HCT116 (cell line): Measurements from ENCODE around the gene CARD16. TPM values are rescaled to one million over a fixed set of nuclear protein-coding genes. Genes with fewer than 3 reads are reported as not detected.

ENCODE experiments used
- ATAC-seq: fragments of 200-7000 bp; cut with Tn5 transposase; 2 replicates; pipeline ENCODE4 v1.9.1; 2020; ENCODE audit warnings: mild to moderate bottlenecking, moderate library complexity
- BruUV-seq: library from RNA; stranded (reverse); fragments of 400-500 nt; replicated peaks from 2 replicates; lab custom pipeline; 2021; lab: Mats Ljungman, UMichigan
- CTCF ChIA-PET: fragments of 300-600 bp; sonication (Branson Sonifier 250); formaldehyde crosslinking; loops from one replicate; lab custom pipeline; 2021; ENCODE audit warnings: antibody characterized with exemption; lab: Charles Lee
- POLR2A ChIA-PET: fragments of 300-600, 350-600 bp; sonication (Branson Sonifier 250); formaldehyde crosslinking; loops from one replicate; lab custom pipeline; 2021; ENCODE audit warnings: antibody characterized with exemption; lab: Charles Lee
- RAD21 ChIA-PET, 2 experiments: fragments of 300-600 bp; sonication (Branson Sonifier 250); formaldehyde crosslinking; loops; one replicate each; lab custom pipeline; 2023; ENCODE audit warnings: low total read pairs in 2 of 2; ENCODE audit not compliant: uncharacterized antibody in 2 of 2, unreplicated experiment in 2 of 2, low non-redundant PET in 1 of 2; lab: Charles Lee
- DNase-seq: peaks from one replicate; pipeline ENCODE4 v3.0.0-alpha.2; 2010; ENCODE audit warnings: low read depth, low spot score
- H2AFZ ChIP-seq: fragments of 200-600 bp; shearing (Covaris generic), sonication (generic); 2 replicates; pipeline ENCODE4 v1.6.1; 2017; ENCODE audit warnings: low read depth, mixed run types, mixed read lengths, antibody characterized with exemption, low read length; ENCODE audit not compliant: poor library complexity, severe bottlenecking
- H3K27ac ChIP-seq: 2 replicates; pipeline ENCODE4 v1.5.1; 2012; ENCODE audit warnings: low read depth, low read length
- H3K27me3 ChIP-seq: fragments of 200-600 bp; sonication (generic); 2 replicates; pipeline ENCODE4 v1.6.1; 2016; ENCODE audit warnings: mixed run types, low read length, mixed read lengths; ENCODE audit not compliant: insufficient read depth
- H3K36me3 ChIP-seq, 2 experiments: fragments of 200-500 bp in 1 of 2; fragments of 200-600 bp in 1 of 2; sonication (Bioruptor generic) in 1 of 2; sonication (generic) in 1 of 2; 2 replicates each; pipeline versions ENCODE4 v1.5.1 to v1.6.1; 2014 to 2016; ENCODE audit warnings: low read length in 2 of 2, inconsistent platforms in 1 of 2, mixed read lengths in 1 of 2, mixed run types in 1 of 2; ENCODE audit not compliant: insufficient read depth in 2 of 2, control insufficient read depth in 1 of 2
- H3K4me1 ChIP-seq, 2 experiments: fragments of 200-600 bp in 1 of 2; sonication (generic) in 1 of 2; 2 replicates each; pipeline versions ENCODE4 v1.5.1 to v1.6.1; 2012 to 2017; ENCODE audit warnings: low read length in 2 of 2, inconsistent platforms in 1 of 2, mild to moderate bottlenecking in 1 of 2, mixed read lengths in 1 of 2, mixed run types in 1 of 2, moderate library complexity in 1 of 2; ENCODE audit not compliant: insufficient read depth in 2 of 2, control insufficient read depth in 1 of 2
- H3K4me2 ChIP-seq: fragments of 200-600 bp; sonication (generic); 2 replicates; pipeline ENCODE4 v1.6.1; 2017; ENCODE audit warnings: mixed run types, low read length, mixed read lengths
- H3K4me3 ChIP-seq, 2 experiments: fragments of 200-600 bp in 1 of 2; sonication (generic) in 1 of 2; replicated peaks in 1 of 2; 2 replicates each; pipeline ENCODE4 v1.5.1; 2011 to 2016; ENCODE audit warnings: low read length in 2 of 2, control low read depth in 1 of 2, low read depth in 1 of 2, mild to moderate bottlenecking in 1 of 2, mixed read lengths in 1 of 2, mixed run types in 1 of 2
- H3K79me2 ChIP-seq: fragments of 200-600 bp; sonication (generic); 2 replicates; pipeline ENCODE4 v1.6.1; 2017; ENCODE audit warnings: mild to moderate bottlenecking, mixed run types, low read length, moderate library complexity, mixed read lengths; ENCODE audit not compliant: insufficient read depth
- H3K9ac ChIP-seq: fragments of 200-600 bp; sonication (generic); 2 replicates; pipeline ENCODE4 v1.6.1; 2016; ENCODE audit warnings: low read length, mixed read lengths
- H3K9me2 ChIP-seq: fragments of 200-600 bp; sonication (generic), shearing (Covaris generic); 2 replicates; pipeline ENCODE4 v1.6.1; 2017; ENCODE audit warnings: mixed run types, mild to moderate bottlenecking, moderate library complexity; ENCODE audit not compliant: insufficient read depth
- H3K9me3 ChIP-seq, 2 experiments: fragments of 200-500 bp in 1 of 2; fragments of 200-600 bp in 1 of 2; sonication (Bioruptor generic) in 1 of 2; sonication (generic) in 1 of 2; 2 replicates each; pipeline ENCODE4 v1.6.1; 2014 to 2017; ENCODE audit warnings: low read length in 2 of 2, mixed read lengths in 2 of 2, inconsistent platforms in 1 of 2, low read depth in 1 of 2, mild to moderate bottlenecking in 1 of 2, mixed run types in 1 of 2, moderate library complexity in 1 of 2; ENCODE audit not compliant: control insufficient read depth in 1 of 2, insufficient read depth in 1 of 2
- H4K20me1 ChIP-seq: fragments of 200-600 bp; sonication (generic), shearing (Covaris generic); 2 replicates; pipeline ENCODE4 v1.6.1; 2017; ENCODE audit warnings: mixed run types, mild to moderate bottlenecking, moderate library complexity; ENCODE audit not compliant: insufficient read depth
- CBX3 ChIP-seq: IDR thresholded peaks from 2 replicates; pipeline ENCODE4 v1.6.1; 2012; ENCODE audit warnings: low read depth
- CEBPB ChIP-seq: IDR thresholded peaks from 2 replicates; pipeline ENCODE4 v1.6.1; 2012; ENCODE audit warnings: low read depth
- EGR1 ChIP-seq: IDR thresholded peaks from 2 replicates; pipeline ENCODE4 v1.6.1; 2012; ENCODE audit warnings: low read depth
- ELF1 ChIP-seq: IDR thresholded peaks from 2 replicates; pipeline ENCODE4 v1.6.1; 2012; ENCODE audit warnings: low read depth, borderline replicate concordance
- FOSL1 ChIP-seq: IDR thresholded peaks from 2 replicates; pipeline ENCODE4 v1.6.1; 2012; ENCODE audit warnings: low read depth
- JUND ChIP-seq: IDR thresholded peaks from 2 replicates; pipeline ENCODE4 v1.6.1; 2012
- POLR2AphosphoS5 ChIP-seq: IDR thresholded peaks from 2 replicates; pipeline ENCODE4 v1.6.1; 2011; ENCODE audit warnings: mild to moderate bottlenecking, low read depth, low read length, moderate library complexity
- RAD21 ChIP-seq: IDR thresholded peaks from 2 replicates; pipeline ENCODE4 v1.6.1; 2012; ENCODE audit warnings: low read depth, mild to moderate bottlenecking
- SIN3A ChIP-seq: IDR thresholded peaks from 2 replicates; pipeline ENCODE4 v1.6.1; 2012; ENCODE audit warnings: low read depth
- SP1 ChIP-seq: IDR thresholded peaks from 2 replicates; pipeline ENCODE4 v1.6.1; 2012; ENCODE audit warnings: low read depth
- SRF ChIP-seq: IDR thresholded peaks from 2 replicates; pipeline ENCODE4 v1.6.1; 2012; ENCODE audit warnings: low read depth
- YY1 ChIP-seq: IDR thresholded peaks from 2 replicates; pipeline ENCODE4 v1.6.1; 2011; ENCODE audit warnings: low read length, low read depth, moderate library complexity, mild to moderate bottlenecking; ENCODE audit not compliant: insufficient replicate concordance; ENCODE audit errors: extremely low read depth
- ZFX ChIP-seq: fragments of 450-650 bp; IDR thresholded peaks from 2 replicates; pipeline ENCODE4 v1.6.1; 2017
- ZNF274 ChIP-seq: fragments of 200-500 bp; sonication (Bioruptor generic); IDR thresholded peaks from 2 replicates; pipeline ENCODE4 v1.6.1; 2014; ENCODE audit warnings: mild to moderate bottlenecking, low read depth, low read length, inconsistent platforms
- intact Hi-C: fragments of 100-400 bp; cut with micrococcal nuclease; formaldehyde crosslinking; loops from 2 replicates; pipeline ENCODE4 v1.10.0; 2022
- total RNA-seq: library from RNA; stranded (reverse); gene quantifications from one replicate; pipeline ENCODE4 v1.2.1, GENCODE V29; 2021; ENCODE audit not compliant: unreplicated experiment
- TF ChIP-seq, protein P1 (sequence below): IDR thresholded peaks from 2 replicates; pipeline ENCODE4 v1.6.1; 2012
- TF ChIP-seq, protein P2 (sequence below): IDR thresholded peaks from 2 replicates; pipeline ENCODE4 v1.6.1; 2012; ENCODE audit warnings: low read depth
- TF ChIP-seq, protein P3 (sequence below): IDR thresholded peaks from 2 replicates; pipeline ENCODE4 v1.6.1; 2011; ENCODE audit warnings: mild to moderate bottlenecking, low read length, moderate library complexity; ENCODE audit not compliant: insufficient replicate concordance; ENCODE audit errors: extremely low read depth
- TF ChIP-seq, protein P4 (sequence below): IDR thresholded peaks from 2 replicates; pipeline ENCODE4 v1.6.1; 2012

The CARD16 gene
- total RNA-seq, 1 experiment from 2014 or later, result not detected

DNA sequence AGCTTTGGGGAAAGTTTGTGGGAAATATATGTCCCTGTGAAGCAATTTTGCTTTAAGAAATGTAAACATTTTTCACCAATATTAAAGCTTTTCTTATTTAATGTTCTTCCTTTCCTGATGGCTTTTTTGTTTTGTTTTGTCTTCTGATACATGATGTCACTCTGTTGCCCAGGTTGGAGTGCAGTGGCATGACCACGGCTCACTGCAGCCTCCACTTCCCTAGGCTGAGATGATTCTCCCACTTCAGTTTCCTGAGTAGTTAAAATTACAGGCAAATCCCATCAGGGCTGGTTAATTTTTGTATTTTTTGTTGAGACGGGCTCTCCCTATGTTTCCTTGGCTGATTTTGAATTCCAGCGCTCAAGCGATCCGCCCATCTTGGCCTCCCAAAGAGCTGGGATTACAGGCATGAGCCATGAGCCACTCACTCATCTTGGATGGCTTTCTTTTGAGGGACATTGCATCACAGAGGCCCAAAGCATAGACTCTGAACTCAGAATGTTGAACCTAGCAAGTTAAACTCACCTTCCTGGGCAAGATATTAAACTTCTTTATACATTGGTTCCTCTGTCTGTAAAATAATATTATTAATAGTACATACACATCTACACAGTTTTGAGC, 651 bp upstream of the CARD16 start:
- ATAC-seq (no peak), DNase-seq (no peak)
- TF ChIP-seq, protein P1, sequence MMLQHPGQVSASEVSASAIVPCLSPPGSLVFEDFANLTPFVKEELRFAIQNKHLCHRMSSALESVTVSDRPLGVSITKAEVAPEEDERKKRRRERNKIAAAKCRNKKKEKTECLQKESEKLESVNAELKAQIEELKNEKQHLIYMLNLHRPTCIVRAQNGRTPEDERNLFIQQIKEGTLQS, result no peak
- TF ChIP-seq, protein P2, sequence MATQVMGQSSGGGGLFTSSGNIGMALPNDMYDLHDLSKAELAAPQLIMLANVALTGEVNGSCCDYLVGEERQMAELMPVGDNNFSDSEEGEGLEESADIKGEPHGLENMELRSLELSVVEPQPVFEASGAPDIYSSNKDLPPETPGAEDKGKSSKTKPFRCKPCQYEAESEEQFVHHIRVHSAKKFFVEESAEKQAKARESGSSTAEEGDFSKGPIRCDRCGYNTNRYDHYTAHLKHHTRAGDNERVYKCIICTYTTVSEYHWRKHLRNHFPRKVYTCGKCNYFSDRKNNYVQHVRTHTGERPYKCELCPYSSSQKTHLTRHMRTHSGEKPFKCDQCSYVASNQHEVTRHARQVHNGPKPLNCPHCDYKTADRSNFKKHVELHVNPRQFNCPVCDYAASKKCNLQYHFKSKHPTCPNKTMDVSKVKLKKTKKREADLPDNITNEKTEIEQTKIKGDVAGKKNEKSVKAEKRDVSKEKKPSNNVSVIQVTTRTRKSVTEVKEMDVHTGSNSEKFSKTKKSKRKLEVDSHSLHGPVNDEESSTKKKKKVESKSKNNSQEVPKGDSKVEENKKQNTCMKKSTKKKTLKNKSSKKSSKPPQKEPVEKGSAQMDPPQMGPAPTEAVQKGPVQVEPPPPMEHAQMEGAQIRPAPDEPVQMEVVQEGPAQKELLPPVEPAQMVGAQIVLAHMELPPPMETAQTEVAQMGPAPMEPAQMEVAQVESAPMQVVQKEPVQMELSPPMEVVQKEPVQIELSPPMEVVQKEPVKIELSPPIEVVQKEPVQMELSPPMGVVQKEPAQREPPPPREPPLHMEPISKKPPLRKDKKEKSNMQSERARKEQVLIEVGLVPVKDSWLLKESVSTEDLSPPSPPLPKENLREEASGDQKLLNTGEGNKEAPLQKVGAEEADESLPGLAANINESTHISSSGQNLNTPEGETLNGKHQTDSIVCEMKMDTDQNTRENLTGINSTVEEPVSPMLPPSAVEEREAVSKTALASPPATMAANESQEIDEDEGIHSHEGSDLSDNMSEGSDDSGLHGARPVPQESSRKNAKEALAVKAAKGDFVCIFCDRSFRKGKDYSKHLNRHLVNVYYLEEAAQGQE, result no peak
- TF ChIP-seq FOSL1, result no peak
- TF ChIP-seq POLR2AphosphoS5, result no peak
- TF ChIP-seq, protein P3, sequence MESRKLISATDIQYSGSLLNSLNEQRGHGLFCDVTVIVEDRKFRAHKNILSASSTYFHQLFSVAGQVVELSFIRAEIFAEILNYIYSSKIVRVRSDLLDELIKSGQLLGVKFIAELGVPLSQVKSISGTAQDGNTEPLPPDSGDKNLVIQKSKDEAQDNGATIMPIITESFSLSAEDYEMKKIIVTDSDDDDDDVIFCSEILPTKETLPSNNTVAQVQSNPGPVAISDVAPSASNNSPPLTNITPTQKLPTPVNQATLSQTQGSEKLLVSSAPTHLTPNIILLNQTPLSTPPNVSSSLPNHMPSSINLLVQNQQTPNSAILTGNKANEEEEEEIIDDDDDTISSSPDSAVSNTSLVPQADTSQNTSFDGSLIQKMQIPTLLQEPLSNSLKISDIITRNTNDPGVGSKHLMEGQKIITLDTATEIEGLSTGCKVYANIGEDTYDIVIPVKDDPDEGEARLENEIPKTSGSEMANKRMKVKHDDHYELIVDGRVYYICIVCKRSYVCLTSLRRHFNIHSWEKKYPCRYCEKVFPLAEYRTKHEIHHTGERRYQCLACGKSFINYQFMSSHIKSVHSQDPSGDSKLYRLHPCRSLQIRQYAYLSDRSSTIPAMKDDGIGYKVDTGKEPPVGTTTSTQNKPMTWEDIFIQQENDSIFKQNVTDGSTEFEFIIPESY, result no peak
- TF ChIP-seq YY1, result no peak
- no peak for TF ChIP-seq ZFX
- no peak for TF ChIP-seq ELF1
- TF ChIP-seq SRF, result no peak
- no peak for TF ChIP-seq RAD21
- TF ChIP-seq SIN3A, result no peak
- TF ChIP-seq JUND, result no peak
- TF ChIP-seq ZNF274, result no peak
- TF ChIP-seq, protein P4, sequence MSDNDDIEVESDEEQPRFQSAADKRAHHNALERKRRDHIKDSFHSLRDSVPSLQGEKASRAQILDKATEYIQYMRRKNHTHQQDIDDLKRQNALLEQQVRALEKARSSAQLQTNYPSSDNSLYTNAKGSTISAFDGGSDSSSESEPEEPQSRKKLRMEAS, result no peak
- no peak for TF ChIP-seq CEBPB
- TF ChIP-seq EGR1, result no peak
- TF ChIP-seq SP1, result no peak
- TF ChIP-seq CBX3, result no peak
- no peaks in the 10 kb centered on the region for H3K36me3 ChIP-seq
- H3K9ac ChIP-seq, result no peak overlapping the region
- POLR2A ChIA-PET, result no interaction called here
- H3K4me2 ChIP-seq, result no peak overlapping the region
- H3K4me1 ChIP-seq, result 0 out of 4 replicates have a peak, but pooled peaks cover 0 to 5% of the 10 kb centered on the region in 2 experiments
- no peak overlapping the region for H2AFZ ChIP-seq
- no peaks in the 10 kb centered on the region for H4K20me1 ChIP-seq
- no peak overlapping the region for H3K4me3 ChIP-seq
- intact Hi-C loops, result no loop called here
- H3K27me3 ChIP-seq, result no peaks in the 10 kb centered on the region
- CTCF ChIA-PET, result no interaction called here
- H3K27ac ChIP-seq, result no peak overlapping the region
- no peaks in the 10 kb centered on the region for H3K79me2 ChIP-seq
- BruUV-seq, result no TSS peak
- RAD21 ChIA-PET, result no interaction called here
- H3K9me2 ChIP-seq, result no peaks in the 10 kb centered on the region
- no peaks in the 10 kb centered on the region for H3K9me3 ChIP-seq
